Hematopoietic multipotent progenitor cell treated with erythropoietin and hydrocortisone succinate and interleukin-3 and kit ligand, for 4 days (in vitro differentiated cells): ENCODE data around the gene LEF1.
"Not testable (repeated sequence)": the region's sequence is repeated elsewhere in the genome, so short reads cannot be mapped to it uniquely, and the experiment has no call there.

ENCODE experiments used
- DNase-seq: peaks from one replicate; pipeline ENCODE4 v3.0.0-alpha.2; 2015

The LEF1 gene

DNA sequence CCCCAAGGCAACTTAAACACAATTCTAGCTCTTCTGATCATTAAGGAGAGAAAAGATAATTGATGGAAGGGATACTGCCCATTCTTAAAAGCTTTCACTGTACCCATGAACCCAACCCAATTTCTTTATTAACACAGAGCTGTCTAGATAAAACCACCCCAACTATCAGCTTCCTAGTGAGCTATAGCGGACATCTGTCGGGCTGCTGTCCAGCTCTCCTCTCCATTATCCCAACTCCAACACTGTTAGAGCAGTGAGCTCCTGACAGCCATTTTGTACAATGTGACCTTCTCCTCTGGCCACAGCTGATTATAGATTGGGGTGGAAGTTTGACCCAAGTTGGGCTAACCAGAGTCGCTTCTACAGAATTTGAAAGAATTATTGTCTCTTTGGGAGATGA is 112.9 kb downstream of the LEF1 start:
- no peak for DNase-seq

- no peak for DNase-seq
Observed at GRCh38 chr4:108054025-108054638, 114.6 kb downstream of the LEF1 start.

DNA sequence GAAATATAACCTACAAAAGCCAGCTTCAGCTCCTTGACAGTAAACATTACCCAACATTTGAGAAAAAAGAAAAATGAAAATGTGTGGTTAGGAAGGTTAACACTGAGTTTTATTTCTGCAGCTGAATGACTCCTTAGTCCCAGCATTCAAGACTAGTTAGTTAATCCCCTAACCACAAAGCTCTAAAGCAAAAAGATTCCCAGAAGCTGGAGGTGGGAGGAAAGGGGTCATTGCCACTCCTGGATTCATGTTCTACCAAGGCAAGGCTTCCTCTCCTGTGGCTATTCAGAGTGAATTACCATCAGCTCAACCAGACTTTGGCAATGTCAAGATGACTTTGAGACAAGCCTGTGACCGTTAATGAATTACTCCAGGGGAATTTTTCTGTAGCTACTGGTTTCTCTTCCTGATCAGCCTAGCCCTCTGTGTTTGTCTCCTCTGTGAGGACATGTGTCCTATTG is 115.5 kb downstream of the LEF1 start:
- DNase-seq, result no peak

GRCh38 chr4:108052558-108053120 is 116.1 kb downstream of the LEF1 start:
- DNase-seq, result no peak

GRCh38 chr4:108051343-108051742 is 117.4 kb downstream of the LEF1 start:
- no peak for DNase-seq

GRCh38 chr4:108050166-108051111 is 118.3 kb downstream of the LEF1 start:
- not testable (repeated sequence) for DNase-seq

DNA sequence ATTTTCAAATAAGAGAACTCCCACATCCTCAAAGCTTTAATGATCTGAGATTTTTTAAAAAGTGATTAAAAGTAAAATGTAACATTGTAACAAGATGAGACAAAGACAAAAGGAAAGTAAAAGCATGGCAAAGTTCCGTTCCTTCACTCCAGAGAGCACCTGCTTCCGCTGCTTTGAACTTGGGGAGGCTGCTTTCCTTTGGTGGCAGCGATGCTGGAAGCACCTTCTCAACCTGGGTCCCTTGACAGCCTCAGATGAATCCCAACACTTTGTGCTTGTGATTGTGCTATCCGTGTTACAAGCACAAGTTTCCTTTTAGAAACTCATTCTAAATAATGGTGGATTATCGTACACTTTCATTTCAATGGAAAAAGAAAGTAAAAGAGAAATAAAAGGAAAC is 119.3 kb downstream of the LEF1 start:
- DNase-seq, result no peak

DNA sequence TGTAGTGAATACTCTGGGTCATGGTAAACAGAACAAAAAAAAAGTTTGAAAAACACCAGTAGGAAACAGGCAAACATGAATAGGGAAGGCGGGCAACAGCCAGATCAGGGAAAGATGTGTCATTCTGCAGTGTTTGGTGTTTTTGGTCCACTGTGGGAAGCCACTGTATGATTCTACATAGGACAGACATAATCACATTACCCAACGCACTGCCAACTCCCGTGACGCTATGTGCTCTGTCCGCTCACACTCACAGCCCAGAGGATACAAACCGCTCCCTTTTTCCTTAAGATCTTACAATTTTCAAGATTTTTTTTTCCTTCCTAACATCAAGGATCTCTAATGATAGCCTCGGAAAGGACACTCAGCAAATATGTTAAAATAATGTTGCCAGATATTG is 119.7 kb downstream of the LEF1 start:
- DNase-seq, result no peak

DNA sequence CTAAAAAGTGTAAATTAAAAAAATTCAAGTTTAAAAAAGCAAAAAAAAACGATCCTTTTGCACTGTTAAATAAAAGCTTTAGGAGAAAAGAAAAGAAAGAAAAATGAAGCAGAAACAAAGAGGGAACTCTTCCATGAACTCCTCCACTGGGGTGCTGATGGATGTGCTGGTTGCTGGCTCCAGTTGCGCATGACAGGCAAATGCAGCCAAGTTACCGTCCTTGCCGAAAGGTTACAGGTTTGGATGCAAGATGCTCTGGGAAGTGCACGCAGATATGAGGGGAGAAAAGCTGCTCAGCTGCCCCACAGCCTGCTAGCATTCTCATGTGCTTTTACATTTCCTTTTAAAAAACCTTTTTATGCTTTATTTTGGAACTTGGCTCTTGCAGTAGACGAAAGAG is 120.6 kb downstream of the LEF1 start:
- no peak for DNase-seq

GRCh38 chr4:108047199-108047598 is 121.5 kb downstream of the LEF1 start:
- no peak for DNase-seq

DNA sequence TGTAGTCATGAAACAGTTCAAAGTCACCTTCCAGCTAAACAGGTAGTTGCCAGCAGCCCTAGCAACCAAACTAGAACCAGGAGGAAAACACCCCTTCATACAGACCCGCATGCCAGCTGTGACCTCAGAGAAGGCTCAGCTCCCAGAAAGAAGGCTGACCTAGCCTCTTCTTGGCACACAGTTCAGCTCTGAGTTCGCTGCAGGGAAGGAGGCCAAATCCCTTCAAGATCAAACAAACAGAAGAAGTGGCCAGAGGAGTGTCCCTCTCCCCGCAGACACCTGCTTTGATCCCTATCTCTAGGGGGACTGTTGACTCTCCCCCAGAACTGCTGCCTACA is 123.1 kb downstream of the LEF1 start:
- no peak for DNase-seq

GRCh38 chr4:108044951-108045686 is 123.6 kb downstream of the LEF1 start:
- no peak for DNase-seq

- DNase-seq, result no peak
Observed at GRCh38 chr4:108043526-108043925, 125.2 kb downstream of the LEF1 start.

- peak; percentile 15 for DNase-seq
Observed at GRCh38 chr4:108042927-108043326, 125.8 kb downstream of the LEF1 start.

- DNase-seq, result no peak
Observed at GRCh38 chr4:108037884-108038283, 130.8 kb downstream of the LEF1 start.

DNA sequence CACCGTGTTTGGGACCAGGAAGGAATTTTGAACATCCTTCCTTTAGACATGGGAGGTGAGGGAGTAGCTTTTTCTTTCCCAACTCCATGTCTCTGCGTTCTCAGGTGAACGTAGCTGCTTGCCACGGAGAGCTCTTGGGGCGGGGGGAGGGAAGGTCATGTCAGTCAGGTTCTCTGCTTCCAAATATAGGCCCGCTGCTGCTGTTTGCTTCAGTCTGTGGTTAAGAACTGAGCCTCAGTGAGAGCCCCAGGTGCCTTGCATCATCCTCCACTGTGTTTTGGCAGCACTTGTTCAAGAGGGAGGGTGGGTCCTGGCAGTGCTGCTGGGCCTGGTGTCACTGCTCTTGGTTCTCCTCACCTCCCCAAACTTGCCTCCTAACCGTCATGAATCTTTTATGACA is 132.5 kb downstream of the LEF1 start:
- no peak for DNase-seq

GRCh38 chr4:108035691-108036090 is 133.0 kb downstream of the LEF1 start:
- DNase-seq, result no peak

DNA sequence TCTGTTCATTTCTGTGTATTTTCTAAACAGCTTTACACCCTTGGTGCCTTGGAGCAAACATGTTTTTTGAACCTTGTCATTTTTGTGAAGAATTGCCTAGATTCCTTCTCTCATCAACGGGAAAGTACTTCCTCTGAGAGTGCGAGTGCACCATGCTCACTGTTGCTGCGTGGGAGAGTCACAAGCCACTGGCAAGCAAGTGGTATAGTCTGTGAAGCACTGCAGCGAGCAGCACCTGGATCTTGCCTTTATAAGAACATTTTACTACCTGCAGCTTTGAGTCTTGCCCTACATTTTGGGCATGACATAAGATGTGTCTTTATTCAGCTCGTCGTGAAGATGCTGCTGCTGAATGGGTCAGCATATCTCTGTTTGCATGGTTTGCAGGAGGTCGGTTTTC is 134.2 kb downstream of the LEF1 start:
- no peak for DNase-seq

DNA sequence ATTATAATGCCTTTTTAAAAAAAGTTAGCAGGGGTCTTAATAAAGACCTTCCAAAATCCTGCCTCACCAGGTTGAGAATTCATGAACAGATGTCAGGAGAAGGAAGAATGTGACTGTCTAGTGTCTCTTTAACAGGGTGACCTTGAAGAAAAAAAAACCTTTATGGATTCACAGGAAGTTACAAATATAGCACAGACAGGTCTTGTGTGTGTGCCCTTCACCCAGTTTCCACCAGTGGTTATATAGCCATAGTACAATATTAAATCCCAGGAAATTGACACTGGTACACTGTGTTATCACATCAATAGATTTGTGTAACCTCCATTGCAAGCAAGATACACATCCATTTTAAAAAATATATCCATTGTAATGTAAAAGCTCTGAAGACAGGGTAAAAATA is 135.4 kb downstream of the LEF1 start:
- no peak for DNase-seq

- no peak for DNase-seq
Observed at GRCh38 chr4:108031427-108032083, 137.2 kb downstream of the LEF1 start.

GRCh38 chr4:108030332-108030731 is 138.4 kb downstream of the LEF1 start:
- peak; percentile 78 for DNase-seq

DNA sequence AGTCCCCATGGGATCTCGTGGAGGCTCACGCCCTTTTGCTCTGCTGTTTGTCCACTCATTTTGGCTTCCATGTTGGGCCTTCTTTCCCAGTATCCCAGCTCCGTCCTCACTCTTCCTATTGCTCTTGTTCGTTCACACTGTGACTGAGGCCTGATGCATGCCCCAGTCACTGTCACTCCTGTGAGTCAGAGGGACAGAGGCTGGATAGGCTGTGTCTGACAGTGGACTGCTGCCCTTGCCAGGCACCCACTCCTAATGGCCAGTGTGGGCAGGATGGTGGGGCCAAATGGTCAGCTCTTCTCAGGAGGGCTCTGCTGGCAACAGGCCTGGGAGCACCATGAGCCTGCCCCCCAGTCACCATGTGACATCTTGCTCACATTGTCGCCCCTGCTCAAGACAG is 139.0 kb downstream of the LEF1 start:
- DNase-seq, result no peak
